Endothelial cell of umbilical vein (primary cell): ENCODE measurements around the gene LRRC7.

Experiments used
- CTCF ChIP-seq, 2 donors: IDR thresholded peaks; 1 replicate in 1 of 2; 2 replicates in 1 of 2; pipeline ENCODE4 v1.5.1; 2011; ENCODE audit warnings: low read length in 2 of 2, mild to moderate bottlenecking in 2 of 2, moderate library complexity in 2 of 2, control low read depth in 1 of 2, inconsistent platforms in 1 of 2, low read depth in 1 of 2; ENCODE audit not compliant: insufficient read depth in 1 of 2; ENCODE audit errors: extremely low read depth in 1 of 2
- GATA2 ChIP-seq: IDR thresholded peaks from 2 replicates; pipeline ENCODE4 v1.7.0; 2011; ENCODE audit warnings: low read depth, mild to moderate bottlenecking, moderate library complexity, mixed read lengths, low read length; ENCODE audit not compliant: insufficient read length, insufficient read depth
- MYC ChIP-seq: IDR thresholded peaks from one replicate; pipeline ENCODE4 v1.6.1; 2011; ENCODE audit warnings: mild to moderate bottlenecking, low read depth, low read length
- POLR2A ChIP-seq: IDR thresholded peaks from 2 replicates; pipeline ENCODE4 v1.6.1; 2012; ENCODE audit warnings: low read depth, mild to moderate bottlenecking, control low read depth, low read length
- POLR2AphosphoS5 ChIP-seq: IDR thresholded peaks from 2 replicates; pipeline ENCODE4 v1.6.1; 2012; ENCODE audit warnings: low read depth, mild to moderate bottlenecking, control low read depth, low read length, moderate library complexity; ENCODE audit not compliant: insufficient read depth

GRCh38 chr1:69710484-69711189 lies 142.9 kb downstream of the LRRC7 start:
- TF ChIP-seq CTCF (IDR thresholded peaks at IDR 0.05; ENCODE audit: extremely low read depth in 1 of 2, insufficient read depth in 1 of 2, low read depth in 1 of 2, low read length in 2 of 2) (no peak), POLR2AphosphoS5 (no peak), POLR2A (no peak), GATA2 (no peak), MYC (no peak)
